ENCODE measurements around the gene MED12L. TPM values are rescaled to one million over a fixed set of nuclear protein-coding genes. Genes with fewer than 3 reads are reported as not detected.

The MED12L gene
- total and polyA plus RNA-seq, 4 experiments from 2014 or later: 0.35 to 0.78 TPM; not detected in 2

DNA sequence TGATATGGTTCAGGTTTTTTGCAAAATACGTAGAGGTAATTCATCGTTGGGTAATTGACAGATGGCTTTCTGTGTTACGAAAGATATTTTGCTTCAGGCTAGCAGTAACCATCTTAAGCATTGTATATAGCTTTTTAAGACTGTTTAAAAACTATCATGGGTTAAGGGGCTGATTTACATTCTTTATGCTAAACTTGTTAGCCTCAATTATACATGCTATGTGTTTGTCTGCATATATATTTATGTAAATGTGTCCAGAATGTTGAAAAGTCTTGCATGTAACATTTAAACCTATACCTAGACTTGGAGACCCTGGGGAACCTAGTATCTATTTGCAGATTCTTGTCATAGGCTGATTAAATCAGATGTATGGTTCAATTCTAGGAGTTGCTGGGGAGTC lies 204.0 kb downstream of the MED12L start:
- peaks cover 0 to 3% (median 0%) of the 10 kb centered on the region in 8 donors for H3K9me3 Mint-ChIP-seq
- H3K9me3 ChIP-seq (ENCODE audit: control insufficient read depth in 1 of 2, low read length in 2 of 2): no peaks in the 10 kb centered on the region
- H3K27ac Mint-ChIP-seq: no peak overlapping the region
- CTCF ChIA-PET (ENCODE audit: partially characterized antibody): interaction anchor here (2.0 to 6.6 kb wide), 2 partner anchors 11 to 121 kb away, joined by 6 to 88 read pairs; partner anchors contain the start of gene P2RY14
- H3K27me3 Mint-ChIP-seq: peaks cover 2 to 4% of the 10 kb centered on the region in 2 donors
- POLR2A ChIA-PET (ENCODE audit: partially characterized antibody): no interaction called here
- H3K4me3 ChIP-seq (ENCODE audit: low read length in 2 of 2): no peak overlapping the region
- H3K27ac ChIP-seq (ENCODE audit: low read depth, low read length): no peak overlapping the region
- no peak overlapping the region for H3K4me3 Mint-ChIP-seq
- no peaks in the 10 kb centered on the region for H3K4me1 Mint-ChIP-seq
- H3K27me3 ChIP-seq (ENCODE audit: insufficient read depth, low read length): no peaks in the 10 kb centered on the region
- no peaks in the 10 kb centered on the region for H3K36me3 ChIP-seq (ENCODE audit: insufficient read depth, low read length)
- intact Hi-C loops (cut with micrococcal nuclease): loop anchor here (10.0 kb wide), 1 partner anchor 625 kb away; no protein-coding TSS in a partner anchor
- peaks cover 2% of the 10 kb centered on the region for H3K4me1 ChIP-seq (ENCODE audit: insufficient read depth, low read length)
- no peaks in the 10 kb centered on the region for H3K36me3 Mint-ChIP-seq
- no peak for DNase-seq

DNA sequence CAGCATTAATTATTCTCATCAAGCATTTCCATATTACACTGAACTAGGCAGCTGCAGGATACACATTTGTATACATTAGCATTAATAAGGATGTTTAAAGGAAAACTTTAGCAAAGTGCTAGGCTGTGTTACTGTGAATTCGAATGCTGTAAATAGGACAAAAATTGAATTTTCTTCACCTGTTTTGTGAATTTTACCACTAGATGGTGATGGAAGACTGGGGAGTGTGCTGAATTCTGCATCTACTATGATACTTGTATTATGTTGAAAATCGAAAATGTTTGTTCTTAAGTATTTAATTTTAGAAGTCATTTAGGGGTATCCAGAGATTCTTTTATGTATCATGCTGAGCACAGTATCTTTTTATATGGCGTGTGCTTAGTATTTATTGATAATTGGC lies 205.2 kb downstream of the MED12L start:
- DNase-seq: no peak
- Histone ChIP-seq H3K27me3 (ENCODE audit: insufficient read depth, low read length) (no peaks in the 10 kb centered on the region), H3K36me3 (ENCODE audit: insufficient read depth, low read length) (no peaks in the 10 kb centered on the region), H3K9me3 (ENCODE audit: control insufficient read depth in 1 of 2, low read length in 2 of 2) (no peaks in the 10 kb centered on the region), H3K27ac (ENCODE audit: low read depth, low read length) (no peak overlapping the region), H3K4me3 (ENCODE audit: low read length in 2 of 2) (no peak overlapping the region), H3K4me1 (ENCODE audit: insufficient read depth, low read length) (no peaks in the 10 kb centered on the region)
- CTCF ChIA-PET (ENCODE audit: partially characterized antibody): interaction anchor here (3.0 kb wide), 1 partner anchor 123 kb away, joined by 15 read pairs; no protein-coding TSS in a partner anchor
- Mint-ChIP-seq H3K27ac (no peak overlapping the region), H3K27me3 (peaks cover 2 to 9% of the 10 kb centered on the region in 2 donors), H3K4me1 (no peaks in the 10 kb centered on the region), H3K4me3 (no peak overlapping the region), H3K36me3 (no peaks in the 10 kb centered on the region), H3K9me3 (peaks cover 0 to 3% (median 0%) of the 10 kb centered on the region in 8 donors)
- intact Hi-C loops (cut with micrococcal nuclease): loop anchor here (5.0 kb wide), 1 partner anchor 37 kb away; the partner anchor contains the start of gene P2RY13
- POLR2A ChIA-PET (ENCODE audit: partially characterized antibody): no interaction called here

DNA sequence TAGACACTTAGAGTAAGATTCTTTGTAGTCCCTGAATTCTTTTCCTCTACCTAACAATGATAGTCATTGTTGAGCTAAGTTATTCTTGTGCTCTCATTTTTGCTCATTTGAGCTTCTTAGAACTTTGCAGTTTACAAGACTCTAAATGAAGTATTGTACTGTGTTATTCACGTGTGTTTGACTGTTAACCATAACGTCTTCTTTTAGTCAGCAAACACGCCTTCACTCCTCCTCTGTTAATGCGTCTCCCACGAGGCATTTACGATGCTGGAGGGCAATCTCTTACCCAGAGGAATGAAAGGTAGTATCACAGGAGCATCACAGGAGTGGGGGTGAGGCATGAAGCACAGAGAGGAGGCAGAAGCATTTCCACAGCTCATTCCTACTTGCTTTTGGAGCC lies 207.7 kb downstream of the MED12L start:
- POLR2A ChIA-PET (ENCODE audit: partially characterized antibody): no interaction called here
- intact Hi-C loops (cut with micrococcal nuclease): loop anchor here (5.0 kb wide), 1 partner anchor 34 kb away; the partner anchor contains the start of gene P2RY13

DNA sequence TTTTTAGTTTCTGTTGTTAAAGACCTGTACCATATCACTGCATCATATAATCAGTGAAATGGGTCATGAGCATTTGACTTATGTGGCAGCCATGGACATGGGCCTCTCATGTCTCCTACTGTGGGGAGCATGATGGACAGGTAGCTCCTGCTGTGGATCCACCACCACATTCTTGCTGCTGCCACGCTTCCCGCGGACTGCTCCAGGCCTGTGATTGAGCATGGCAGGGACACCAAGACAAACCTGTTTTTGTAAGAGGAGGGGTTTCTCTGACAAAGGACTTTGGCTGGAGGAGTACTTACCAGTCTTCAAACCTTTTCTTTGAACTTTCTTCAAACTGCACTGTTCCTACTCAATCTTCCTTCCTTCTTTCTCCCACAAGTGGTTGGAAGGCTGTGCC lies 210.8 kb downstream of the MED12L start:
- H3K36me3 Mint-ChIP-seq: no peaks in the 10 kb centered on the region
- DNase-seq: no peak
- no peaks in the 10 kb centered on the region for H3K9me3 Mint-ChIP-seq
- intact Hi-C loops (cut with micrococcal nuclease): no loop called here
- no peaks in the 10 kb centered on the region for H3K27me3 ChIP-seq (ENCODE audit: insufficient read depth, low read length)
- H3K4me3 ChIP-seq (ENCODE audit: low read length in 2 of 2): no peak overlapping the region
- H3K27me3 Mint-ChIP-seq: peaks cover 7 to 18% of the 10 kb centered on the region in 2 donors
- H3K4me3 Mint-ChIP-seq: no peak overlapping the region
- no peaks in the 10 kb centered on the region for H3K9me3 ChIP-seq (ENCODE audit: control insufficient read depth in 1 of 2, low read length in 2 of 2)
- H3K4me1 Mint-ChIP-seq: no peaks in the 10 kb centered on the region
- no peak overlapping the region for H3K27ac ChIP-seq (ENCODE audit: low read depth, low read length)
- ChIA-PET CTCF (ENCODE audit: partially characterized antibody) (no interaction called here), POLR2A (ENCODE audit: partially characterized antibody) (no interaction called here)
- no peak overlapping the region for H3K27ac Mint-ChIP-seq
- H3K4me1 ChIP-seq (ENCODE audit: insufficient read depth, low read length): no peaks in the 10 kb centered on the region
- no peaks in the 10 kb centered on the region for H3K36me3 ChIP-seq (ENCODE audit: insufficient read depth, low read length)

More for the DNA sequence above, 207.7 kb downstream of the MED12L start:
- no peaks in the 10 kb centered on the region for H3K9me3 ChIP-seq (ENCODE audit: control insufficient read depth in 1 of 2, low read length in 2 of 2)
- Mint-ChIP-seq H3K36me3 (no peaks in the 10 kb centered on the region), H3K9me3 (no peaks in the 10 kb centered on the region), H3K27me3 (peaks cover 2 to 9% of the 10 kb centered on the region in 2 donors), H3K27ac (no peak overlapping the region), H3K4me1 (no peaks in the 10 kb centered on the region), H3K4me3 (no peak overlapping the region)
- no peaks in the 10 kb centered on the region for H3K4me1 ChIP-seq (ENCODE audit: insufficient read depth, low read length)
- no peaks in the 10 kb centered on the region for H3K27me3 ChIP-seq (ENCODE audit: insufficient read depth, low read length)
- DNase-seq: no peak
- H3K4me3 ChIP-seq (ENCODE audit: low read length in 2 of 2): no peak overlapping the region
- no peaks in the 10 kb centered on the region for H3K36me3 ChIP-seq (ENCODE audit: insufficient read depth, low read length)
- CTCF ChIA-PET (ENCODE audit: partially characterized antibody): interaction anchor here (1.0 to 3.0 kb wide), 3 partner anchors 12 to 126 kb away, joined by 4 to 15 read pairs (median 4); no protein-coding TSS in a partner anchor
- no peak overlapping the region for H3K27ac ChIP-seq (ENCODE audit: low read depth, low read length)

DNA sequence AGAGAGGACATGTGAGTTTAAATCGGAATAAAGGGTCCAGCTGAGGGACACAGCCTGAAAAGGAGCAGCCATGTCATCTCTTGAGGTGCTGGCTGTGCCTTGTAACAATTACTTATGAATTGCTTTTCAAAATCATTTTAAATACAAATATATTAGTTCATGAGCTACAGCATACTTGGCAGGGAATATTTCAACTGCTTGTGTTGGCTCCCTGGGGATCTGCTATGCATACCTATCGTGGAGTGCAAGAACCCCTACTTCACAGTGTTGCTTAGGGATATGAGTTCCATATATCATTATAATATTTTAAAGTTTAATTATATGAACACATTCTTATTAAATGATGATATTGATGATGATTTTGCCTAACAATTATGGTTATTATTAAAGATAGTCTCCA lies 212.0 kb downstream of the MED12L start:
- Histone ChIP-seq H3K4me3 (ENCODE audit: low read length in 2 of 2) (no peak overlapping the region), H3K27me3 (ENCODE audit: insufficient read depth, low read length) (no peaks in the 10 kb centered on the region), H3K36me3 (ENCODE audit: insufficient read depth, low read length) (no peaks in the 10 kb centered on the region), H3K9me3 (ENCODE audit: control insufficient read depth in 1 of 2, low read length in 2 of 2) (no peaks in the 10 kb centered on the region), H3K4me1 (ENCODE audit: insufficient read depth, low read length) (no peaks in the 10 kb centered on the region), H3K27ac (ENCODE audit: low read depth, low read length) (no peak overlapping the region)
- H3K27me3 Mint-ChIP-seq: peaks cover 7 to 20% of the 10 kb centered on the region in 2 donors
- POLR2A ChIA-PET (ENCODE audit: partially characterized antibody): no interaction called here
- H3K4me3 Mint-ChIP-seq: no peak overlapping the region
- CTCF ChIA-PET (ENCODE audit: partially characterized antibody): interaction anchor here (1.2 to 1.5 kb wide), 2 partner anchors 9 to 130 kb away, joined by 3 to 4 read pairs; no protein-coding TSS in a partner anchor
- no peak for DNase-seq
- intact Hi-C loops (cut with micrococcal nuclease): no loop called here
- no peaks in the 10 kb centered on the region for H3K4me1 Mint-ChIP-seq
- H3K9me3 Mint-ChIP-seq: peaks cover 0 to under 1% (median 0%) of the 10 kb centered on the region in 8 donors
- H3K36me3 Mint-ChIP-seq: no peaks in the 10 kb centered on the region
- no peak overlapping the region for H3K27ac Mint-ChIP-seq

DNA sequence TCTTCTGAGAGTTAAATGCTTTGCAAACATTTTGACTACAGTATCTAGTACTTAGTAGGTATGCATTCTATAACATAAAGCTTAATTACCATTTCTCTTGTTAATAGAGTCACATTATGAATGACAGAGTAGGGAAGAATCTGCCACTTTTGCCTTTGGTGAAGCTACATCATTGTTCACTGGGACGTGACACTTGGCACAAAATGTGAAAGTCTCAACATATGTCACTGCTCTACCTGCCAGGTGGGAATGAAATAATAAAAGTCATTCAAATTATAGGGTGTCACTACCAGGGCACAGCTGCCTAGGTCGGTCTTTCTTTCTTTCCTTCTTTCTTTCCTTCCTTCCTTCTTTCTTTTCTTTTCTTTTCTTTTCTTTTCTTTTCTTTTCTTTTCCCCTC lies 213.5 kb downstream of the MED12L start:
- Histone ChIP-seq H3K4me1 (ENCODE audit: insufficient read depth, low read length) (no peaks in the 10 kb centered on the region), H3K27me3 (ENCODE audit: insufficient read depth, low read length) (no peaks in the 10 kb centered on the region), H3K9me3 (ENCODE audit: control insufficient read depth in 1 of 2, low read length in 2 of 2) (no peaks in the 10 kb centered on the region), H3K4me3 (ENCODE audit: low read length in 2 of 2) (no peak overlapping the region), H3K36me3 (ENCODE audit: insufficient read depth, low read length) (no peaks in the 10 kb centered on the region), H3K27ac (ENCODE audit: low read depth, low read length) (no peak overlapping the region)
- H3K27me3 Mint-ChIP-seq: peaks cover 10 to 24% of the 10 kb centered on the region in 2 donors
- H3K4me3 Mint-ChIP-seq: no peak overlapping the region
- H3K9me3 Mint-ChIP-seq: peaks cover 0 to 1% (median 0%) of the 10 kb centered on the region in 8 donors
- intact Hi-C loops (cut with micrococcal nuclease): no loop called here
- POLR2A ChIA-PET (ENCODE audit: partially characterized antibody): no interaction called here
- no peak for DNase-seq
- no peak overlapping the region for H3K27ac Mint-ChIP-seq
- no peaks in the 10 kb centered on the region for H3K36me3 Mint-ChIP-seq
- CTCF ChIA-PET (ENCODE audit: partially characterized antibody): interaction anchor here (1.1 kb wide), 1 partner anchor 11 kb away, joined by 5 read pairs; no protein-coding TSS in a partner anchor
- no peaks in the 10 kb centered on the region for H3K4me1 Mint-ChIP-seq

DNA sequence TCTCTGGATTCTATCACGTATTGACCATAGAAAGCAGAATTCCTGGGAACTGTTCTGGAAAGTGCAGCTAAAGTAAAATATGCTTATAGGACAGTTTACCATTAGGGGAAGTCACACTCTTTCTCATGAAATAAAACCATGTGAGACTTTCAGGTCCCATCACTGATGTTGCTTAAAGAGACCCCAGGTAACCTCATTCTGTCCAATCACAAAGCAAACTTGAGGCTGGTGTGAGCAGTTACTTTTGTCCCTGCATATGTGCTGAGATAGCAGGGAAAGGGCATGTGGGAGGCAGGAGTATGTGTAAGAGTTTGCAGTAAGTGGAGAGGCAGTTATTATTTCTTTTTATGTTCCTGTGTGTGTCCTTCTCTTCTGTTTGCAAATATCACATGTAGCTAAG lies 215.1 kb downstream of the MED12L start:
- DNase-seq: no peak
- Mint-ChIP-seq H3K9me3 (peaks cover 0 to 1% (median 0%) of the 10 kb centered on the region in 8 donors), H3K27ac (no peak overlapping the region), H3K4me3 (no peak overlapping the region), H3K27me3 (peaks cover 10 to 18% of the 10 kb centered on the region in 2 donors), H3K4me1 (peaks cover 3 to 8% (median 7%) of the 10 kb centered on the region in 4 donors), H3K36me3 (no peaks in the 10 kb centered on the region)
- no peaks in the 10 kb centered on the region for H3K9me3 ChIP-seq (ENCODE audit: control insufficient read depth in 1 of 2, low read length in 2 of 2)
- intact Hi-C loops (cut with micrococcal nuclease): no loop called here
- H3K4me1 ChIP-seq (ENCODE audit: insufficient read depth, low read length): peaks cover 8% of the 10 kb centered on the region
- no peak overlapping the region for H3K4me3 ChIP-seq (ENCODE audit: low read length in 2 of 2)
- ChIA-PET POLR2A (ENCODE audit: partially characterized antibody) (no interaction called here), CTCF (ENCODE audit: partially characterized antibody) (no interaction called here)
- no peak overlapping the region for H3K27ac ChIP-seq (ENCODE audit: low read depth, low read length)
- no peaks in the 10 kb centered on the region for H3K27me3 ChIP-seq (ENCODE audit: insufficient read depth, low read length)
- no peaks in the 10 kb centered on the region for H3K36me3 ChIP-seq (ENCODE audit: insufficient read depth, low read length)

Measured in CD4-positive, alpha-beta memory T cell (primary cell).